Measurements from ENCODE around the gene SDHB. TPM values are rescaled to one million over a fixed set of nuclear protein-coding genes. Genes with fewer than 3 reads are reported as not detected.

Gene SDHB
- total RNA-seq, 1 experiment from 2014 or later, result 336 TPM

- H3K36me3 ChIP-seq (ENCODE audit: low read depth, low read length), result no peaks in the 10 kb centered on the region
- H3K4me2 ChIP-seq (ENCODE audit: low read length), result no peak overlapping the region
- no peak overlapping the region for H3K9ac ChIP-seq (ENCODE audit: low read length)
- H3K4me3 ChIP-seq (ENCODE audit: low read length), result no peak overlapping the region
- H3K79me2 ChIP-seq (ENCODE audit: low read length), result no peaks in the 10 kb centered on the region
- H3K27ac ChIP-seq (ENCODE audit: low read length), result no peak overlapping the region
- no peaks in the 10 kb centered on the region for H4K20me1 ChIP-seq (ENCODE audit: low read length)
- H3F3A ChIP-seq (ENCODE audit: low read length, unreplicated experiment), result no peaks in the 10 kb centered on the region
- no peaks in the 10 kb centered on the region for H3K9me3 ChIP-seq (ENCODE audit: low read length)
- H3K27me3 ChIP-seq (ENCODE audit: low read length), result no peaks in the 10 kb centered on the region
- ChIA-PET CTCF (no interaction called here), POLR2A (ENCODE audit: unreplicated experiment) (no interaction called here)
- peaks cover 39% of the 10 kb centered on the region for H3K4me1 ChIP-seq (ENCODE audit: insufficient read depth, low read length)
- TF ChIP-seq EZH2phosphoT487 (IDR thresholded peaks at IDR 0.05; ENCODE audit: borderline replicate concordance, low read length) (no peak), EZH2 (IDR thresholded peaks at IDR 0.05; ENCODE audit: low read length, unreplicated experiment) (no peak), CTCF (conservative IDR thresholded peaks at IDR 0.05; ENCODE audit: low read depth, low read length) (no peak)
- DNase-seq (no peak), ATAC-seq (no peak)
- H2AFZ ChIP-seq (ENCODE audit: low read length), result no peak overlapping the region
- intact Hi-C loops (cut with micrococcal nuclease), result no loop called here
- H3K9me2 ChIP-seq (replicated peaks; ENCODE audit: low read length), result no peaks in the 10 kb centered on the region
- no TSS peak for BruUV-seq (replicated peaks)
Observed at GRCh38 chr1:16979475-16980327, 74.1 kb downstream of the SDHB start.

- Histone ChIP-seq H3K36me3 (ENCODE audit: low read depth, low read length) (no peaks in the 10 kb centered on the region), H4K20me1 (ENCODE audit: low read length) (no peaks in the 10 kb centered on the region), H3K9me3 (ENCODE audit: low read length) (no peaks in the 10 kb centered on the region), H3K9me2 (replicated peaks; ENCODE audit: low read length) (no peaks in the 10 kb centered on the region), H3K4me1 (ENCODE audit: insufficient read depth, low read length) (peaks cover 30% of the 10 kb centered on the region), H3F3A (ENCODE audit: low read length, unreplicated experiment) (no peaks in the 10 kb centered on the region), H3K4me2 (ENCODE audit: low read length) (no peak overlapping the region), H2AFZ (ENCODE audit: low read length) (no peak overlapping the region), H3K27ac (ENCODE audit: low read length) (no peak overlapping the region), H3K9ac (ENCODE audit: low read length) (no peak overlapping the region), H3K4me3 (ENCODE audit: low read length) (no peak overlapping the region), H3K27me3 (ENCODE audit: low read length) (no peaks in the 10 kb centered on the region), H3K79me2 (ENCODE audit: low read length) (no peaks in the 10 kb centered on the region)
- ChIA-PET POLR2A (ENCODE audit: unreplicated experiment) (interaction anchor here (0.7 kb wide), 1 partner anchor 258 kb away, joined by 3 read pairs; no protein-coding TSS in a partner anchor), CTCF (no interaction called here)
- TF ChIP-seq CTCF (conservative IDR thresholded peaks at IDR 0.05; ENCODE audit: low read depth, low read length), result no peak
- TF ChIP-seq EZH2 (IDR thresholded peaks at IDR 0.05; ENCODE audit: low read length, unreplicated experiment), result no peak
- no peak for TF ChIP-seq EZH2phosphoT487 (IDR thresholded peaks at IDR 0.05; ENCODE audit: borderline replicate concordance, low read length)
- intact Hi-C loops (cut with micrococcal nuclease), result no loop called here
- no peak for ATAC-seq
- no peak for DNase-seq
- BruUV-seq (replicated peaks), result no TSS peak
Observed at GRCh38 chr1:16978567-16979474, 75.0 kb downstream of the SDHB start.
